Measurements from ENCODE around the gene DOHH. TPM values are rescaled to one million over a fixed set of nuclear protein-coding genes. Genes with fewer than 3 reads are reported as not detected.

DOHH gene
- total RNA-seq, 1 donor, result 8.3 TPM

DNA sequence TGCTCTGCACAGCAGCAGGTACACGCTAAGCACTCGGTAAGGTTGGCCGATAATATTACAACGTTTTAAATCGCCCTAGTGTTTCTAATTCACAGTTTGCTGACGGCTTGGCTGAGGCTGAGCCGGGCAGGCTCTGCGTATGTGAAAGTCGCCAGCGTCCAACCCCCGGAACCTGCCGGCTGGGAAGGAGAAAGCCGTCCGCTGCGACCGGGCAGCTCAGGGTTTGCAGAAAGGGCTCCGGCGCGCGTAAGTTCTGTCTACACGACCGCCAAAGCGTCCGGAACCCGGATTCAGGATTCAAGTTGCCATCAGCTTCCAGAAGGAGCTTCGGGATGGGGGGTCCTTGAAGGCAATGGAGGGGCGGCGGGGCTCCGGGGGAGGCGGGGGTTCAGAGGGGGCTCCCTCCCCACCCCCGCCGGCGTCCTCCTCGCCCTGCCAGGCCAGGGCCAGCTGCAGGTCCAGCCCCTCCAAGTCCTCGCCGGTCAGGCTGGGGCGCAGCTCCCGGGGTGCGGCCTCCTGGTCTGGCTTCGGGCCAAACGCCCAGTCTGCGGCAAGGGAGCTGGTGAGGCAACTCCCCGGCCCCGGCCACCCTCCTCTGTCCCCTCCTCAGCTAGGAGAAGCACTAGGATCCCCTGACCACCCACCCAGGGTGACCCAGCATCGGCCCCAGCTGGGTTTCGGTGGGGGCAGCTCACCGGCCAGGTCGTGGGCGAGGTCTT lies 17.8 kb downstream of the DOHH start:
- Histone ChIP-seq H4K20me1 (ENCODE audit: insufficient read depth, low read length) (no peaks in the 10 kb centered on the region), H3K27me3 (ENCODE audit: insufficient read depth, low read length) (peaks cover 41% of the 10 kb centered on the region), H3K4me2 (ENCODE audit: insufficient read depth, low read length) (no peak overlapping the region), H2AFZ (ENCODE audit: low read length) (no peak overlapping the region), H3K79me2 (ENCODE audit: insufficient read depth, low read length) (no peaks in the 10 kb centered on the region), H3K4me1 (ENCODE audit: insufficient read depth, low read length) (no peaks in the 10 kb centered on the region), H3K4me3 (ENCODE audit: insufficient read depth, low read length) (no peak overlapping the region), H3K27ac (ENCODE audit: low read depth, low read length) (no peak overlapping the region), H3K9me3 (ENCODE audit: low read depth, low read length) (no peaks in the 10 kb centered on the region), H3K36me3 (ENCODE audit: insufficient read depth, low read length) (no peaks in the 10 kb centered on the region)
- DNase-seq (ENCODE audit: insufficient read length, low spot score, missing footprints), result peak; percentile 71
- TF ChIP-seq, protein P1, sequence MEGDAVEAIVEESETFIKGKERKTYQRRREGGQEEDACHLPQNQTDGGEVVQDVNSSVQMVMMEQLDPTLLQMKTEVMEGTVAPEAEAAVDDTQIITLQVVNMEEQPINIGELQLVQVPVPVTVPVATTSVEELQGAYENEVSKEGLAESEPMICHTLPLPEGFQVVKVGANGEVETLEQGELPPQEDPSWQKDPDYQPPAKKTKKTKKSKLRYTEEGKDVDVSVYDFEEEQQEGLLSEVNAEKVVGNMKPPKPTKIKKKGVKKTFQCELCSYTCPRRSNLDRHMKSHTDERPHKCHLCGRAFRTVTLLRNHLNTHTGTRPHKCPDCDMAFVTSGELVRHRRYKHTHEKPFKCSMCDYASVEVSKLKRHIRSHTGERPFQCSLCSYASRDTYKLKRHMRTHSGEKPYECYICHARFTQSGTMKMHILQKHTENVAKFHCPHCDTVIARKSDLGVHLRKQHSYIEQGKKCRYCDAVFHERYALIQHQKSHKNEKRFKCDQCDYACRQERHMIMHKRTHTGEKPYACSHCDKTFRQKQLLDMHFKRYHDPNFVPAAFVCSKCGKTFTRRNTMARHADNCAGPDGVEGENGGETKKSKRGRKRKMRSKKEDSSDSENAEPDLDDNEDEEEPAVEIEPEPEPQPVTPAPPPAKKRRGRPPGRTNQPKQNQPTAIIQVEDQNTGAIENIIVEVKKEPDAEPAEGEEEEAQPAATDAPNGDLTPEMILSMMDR (IDR thresholded peaks at IDR 0.05; ENCODE audit: extremely low read depth, low read depth, low read length), result no peak

DNA sequence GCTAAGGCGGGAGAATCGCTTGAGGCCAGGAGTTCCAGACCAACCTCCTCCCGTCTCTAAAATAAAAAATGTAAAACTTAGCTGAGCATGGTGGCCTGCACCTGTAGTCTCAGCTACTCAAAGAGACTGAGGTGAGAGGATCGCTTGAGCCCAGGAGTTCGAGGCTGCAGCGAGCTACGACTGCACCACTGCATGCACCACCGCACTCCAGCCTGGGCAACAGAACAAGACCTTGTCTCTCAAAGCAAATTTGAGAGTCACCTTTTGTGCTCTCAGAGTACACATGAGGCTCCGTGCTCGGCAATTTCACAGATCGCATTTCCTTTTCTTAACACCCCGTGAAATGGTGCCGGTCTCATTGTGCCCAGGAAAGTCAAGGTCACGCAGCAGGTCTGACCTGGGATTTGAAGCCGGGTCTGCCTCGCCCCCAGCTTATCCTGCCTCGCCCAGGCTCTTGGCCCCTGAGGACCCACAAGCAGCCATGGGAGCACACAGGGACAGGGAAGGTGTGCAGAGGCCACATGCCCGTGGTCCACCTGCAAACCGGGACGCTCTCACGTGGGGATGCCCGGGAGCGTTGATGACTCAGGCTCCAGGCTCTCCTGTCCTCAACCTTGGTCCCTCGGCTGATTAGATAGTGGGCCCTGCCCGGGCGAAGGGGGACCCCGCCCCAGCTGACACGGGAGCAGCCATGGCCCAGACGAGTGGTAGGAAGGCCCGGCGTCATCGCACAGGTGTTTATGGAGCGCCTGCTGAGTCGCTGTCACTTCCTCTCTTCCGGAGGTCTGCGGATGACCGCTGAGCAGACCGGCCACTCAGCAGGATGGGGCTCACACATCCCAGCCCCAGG lies 19.0 kb downstream of the DOHH start:
- no peaks in the 10 kb centered on the region for H3K36me3 ChIP-seq (ENCODE audit: insufficient read depth, low read length)
- H4K20me1 ChIP-seq (ENCODE audit: insufficient read depth, low read length), result no peaks in the 10 kb centered on the region
- no peak overlapping the region for H3K27ac ChIP-seq (ENCODE audit: low read depth, low read length)
- H3K4me2 ChIP-seq (ENCODE audit: insufficient read depth, low read length), result no peak overlapping the region
- no peaks in the 10 kb centered on the region for H3K9me3 ChIP-seq (ENCODE audit: low read depth, low read length)
- H3K4me1 ChIP-seq (ENCODE audit: insufficient read depth, low read length), result no peaks in the 10 kb centered on the region
- DNase-seq (ENCODE audit: insufficient read length, low spot score, missing footprints), result peak; percentile 77
- H2AFZ ChIP-seq (ENCODE audit: low read length), result no peak overlapping the region
- H3K79me2 ChIP-seq (ENCODE audit: insufficient read depth, low read length), result no peaks in the 10 kb centered on the region
- no peak overlapping the region for H3K4me3 ChIP-seq (ENCODE audit: insufficient read depth, low read length)
- TF ChIP-seq, protein P1 (IDR thresholded peaks at IDR 0.05; ENCODE audit: extremely low read depth, low read depth, low read length), result no peak
- peaks cover 41% of the 10 kb centered on the region for H3K27me3 ChIP-seq (ENCODE audit: insufficient read depth, low read length)

DNA sequence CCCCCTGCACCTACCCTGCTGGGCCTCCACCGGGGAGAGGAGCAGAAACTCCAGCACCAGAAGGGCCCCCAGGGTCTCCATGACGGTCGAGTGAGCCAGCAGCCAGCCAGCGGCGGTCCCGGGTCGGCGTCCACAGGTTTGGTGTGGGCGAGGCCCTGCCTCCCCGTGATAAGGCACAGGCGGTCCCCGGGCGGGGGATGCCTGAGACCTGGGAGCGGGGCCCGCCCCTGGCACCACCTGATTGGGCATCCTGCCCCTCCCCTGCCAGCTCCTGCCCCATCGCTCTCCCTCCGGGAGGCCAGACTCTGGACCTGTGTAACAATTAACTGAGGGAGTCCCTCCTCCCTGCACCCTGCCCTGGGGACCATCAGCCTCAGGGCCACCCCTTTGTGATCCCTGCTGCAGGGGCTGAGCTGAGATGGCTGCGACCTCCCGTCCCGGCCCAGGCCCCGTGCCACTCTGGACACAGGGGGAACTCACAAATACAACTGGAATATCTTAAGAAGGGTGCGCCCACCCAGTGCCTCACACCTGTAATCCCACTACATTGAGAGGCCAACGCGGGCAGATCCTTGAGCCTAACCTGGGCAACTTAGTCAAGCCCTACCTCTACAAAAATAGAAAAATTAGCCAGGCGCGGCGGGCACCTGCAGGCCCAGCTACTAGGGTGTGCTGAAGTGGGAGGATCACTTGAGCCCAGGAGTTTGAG lies 19.9 kb downstream of the DOHH start, which contains the start of gene SMIM24:
Gene SMIM24 (minus strand): TSS at position 143 of the 709 bp plus-strand sequence. CDS start 62 bp downstream, at position 81.
- TF ChIP-seq, protein P1 (IDR thresholded peaks at IDR 0.05; ENCODE audit: extremely low read depth, low read depth, low read length), result no peak
- no peak within 1 kb of the TSS for H2AFZ ChIP-seq (ENCODE audit: low read length)

More for the DNA sequence above, 19.9 kb downstream of the DOHH start, which contains the start of gene SMIM24:
- Histone ChIP-seq H3K4me3 (ENCODE audit: insufficient read depth, low read length) (no peak within 1 kb of the TSS), H3K4me1 (ENCODE audit: insufficient read depth, low read length) (no peaks in the 10 kb centered on the region), H3K27me3 (ENCODE audit: insufficient read depth, low read length) (peaks cover 41% of the 10 kb centered on the region), H3K36me3 (ENCODE audit: insufficient read depth, low read length) (no peaks in the 10 kb centered on the region), H3K9me3 (ENCODE audit: low read depth, low read length) (no peaks in the 10 kb centered on the region), H3K4me2 (ENCODE audit: insufficient read depth, low read length) (no peak within 1 kb of the TSS), H3K27ac (ENCODE audit: low read depth, low read length) (no peak within 1 kb of the TSS), H4K20me1 (ENCODE audit: insufficient read depth, low read length) (no peaks in the 10 kb centered on the region), H3K79me2 (ENCODE audit: insufficient read depth, low read length) (no peaks in the 10 kb centered on the region)
- DNase-seq (ENCODE audit: insufficient read length, low spot score, missing footprints), result peak; percentile 85
